COLO829 (cell line): ENCODE results near the gene CCDC146.
"Not testable (repeated sequence)": the region's sequence is repeated elsewhere in the genome, so short reads cannot be mapped to it uniquely, and the experiment has no call there.

ENCODE experiments used
- DNase-seq: peaks from one replicate; pipeline ENCODE4 v3.0.0; 2012; ENCODE audit warnings: low spot score

Gene CCDC146

GRCh38 chr7:77199013-77199966 lies 76.9 kb downstream of the CCDC146 start, which contains the start of gene FGL2:
Gene FGL2, minus strand, starts transcription at chr7:77199819. Its CDS starts 26 bp downstream, at chr7:77199793.
- DNase-seq: no peak

GRCh38 chr7:77200542-77200941 lies 78.1 kb downstream of the CCDC146 start:
- no peak for DNase-seq

- no peak for DNase-seq
Observed at GRCh38 chr7:77202481-77202976, 80.1 kb downstream of the CCDC146 start.

- no peak for DNase-seq
Observed at GRCh38 chr7:77205706-77206105, 83.3 kb downstream of the CCDC146 start.

- no peak for DNase-seq
Observed at GRCh38 chr7:77208416-77208815, 86.0 kb downstream of the CCDC146 start.

- DNase-seq: no peak
Observed at GRCh38 chr7:77209479-77210139, 87.2 kb downstream of the CCDC146 start.

- DNase-seq: no peak
Observed at GRCh38 chr7:77216181-77216845, 93.9 kb downstream of the CCDC146 start.

GRCh38 chr7:77217474-77218185 lies 95.2 kb downstream of the CCDC146 start:
- no peak for DNase-seq

- not testable (repeated sequence) for DNase-seq
Observed at GRCh38 chr7:77219701-77220331, 97.4 kb downstream of the CCDC146 start.

- no peak for DNase-seq
Observed at GRCh38 chr7:77222065-77222464, 99.7 kb downstream of the CCDC146 start.

GRCh38 chr7:77222819-77223218 lies 100.4 kb downstream of the CCDC146 start:
- DNase-seq: no peak

- no peak for DNase-seq
Observed at GRCh38 chr7:77223261-77223660, 100.8 kb downstream of the CCDC146 start.

GRCh38 chr7:77226357-77226839 lies 104.0 kb downstream of the CCDC146 start:
- DNase-seq: no peak

- DNase-seq: not testable (repeated sequence)
Observed at GRCh38 chr7:77228795-77229194, 106.4 kb downstream of the CCDC146 start.

GRCh38 chr7:77232467-77232866 lies 110.1 kb downstream of the CCDC146 start:
- DNase-seq: no peak

GRCh38 chr7:77235276-77235675 lies 112.9 kb downstream of the CCDC146 start:
- DNase-seq: no peak

- DNase-seq: no peak
Observed at GRCh38 chr7:77238703-77239136, 116.3 kb downstream of the CCDC146 start.

GRCh38 chr7:77239471-77239870 lies 117.1 kb downstream of the CCDC146 start:
- DNase-seq: no peak

- DNase-seq: no peak
Observed at GRCh38 chr7:77242068-77242467, 119.7 kb downstream of the CCDC146 start.

- no peak for DNase-seq
Observed at GRCh38 chr7:77242554-77242953, 120.1 kb downstream of the CCDC146 start.
